Kidney capillary endothelial cell (primary cell): Measurements from ENCODE around the gene ZFHX2.
"Not testable (repeated sequence)": the region's sequence is repeated elsewhere in the genome, so short reads cannot be mapped to it uniquely, and the experiment has no call there.

Experiments used
- DNase-seq: peaks from one replicate; pipeline ENCODE4 v3.0.0-alpha.2; 2018; ENCODE audit warnings: low spot score

The ZFHX2 gene

DNA sequence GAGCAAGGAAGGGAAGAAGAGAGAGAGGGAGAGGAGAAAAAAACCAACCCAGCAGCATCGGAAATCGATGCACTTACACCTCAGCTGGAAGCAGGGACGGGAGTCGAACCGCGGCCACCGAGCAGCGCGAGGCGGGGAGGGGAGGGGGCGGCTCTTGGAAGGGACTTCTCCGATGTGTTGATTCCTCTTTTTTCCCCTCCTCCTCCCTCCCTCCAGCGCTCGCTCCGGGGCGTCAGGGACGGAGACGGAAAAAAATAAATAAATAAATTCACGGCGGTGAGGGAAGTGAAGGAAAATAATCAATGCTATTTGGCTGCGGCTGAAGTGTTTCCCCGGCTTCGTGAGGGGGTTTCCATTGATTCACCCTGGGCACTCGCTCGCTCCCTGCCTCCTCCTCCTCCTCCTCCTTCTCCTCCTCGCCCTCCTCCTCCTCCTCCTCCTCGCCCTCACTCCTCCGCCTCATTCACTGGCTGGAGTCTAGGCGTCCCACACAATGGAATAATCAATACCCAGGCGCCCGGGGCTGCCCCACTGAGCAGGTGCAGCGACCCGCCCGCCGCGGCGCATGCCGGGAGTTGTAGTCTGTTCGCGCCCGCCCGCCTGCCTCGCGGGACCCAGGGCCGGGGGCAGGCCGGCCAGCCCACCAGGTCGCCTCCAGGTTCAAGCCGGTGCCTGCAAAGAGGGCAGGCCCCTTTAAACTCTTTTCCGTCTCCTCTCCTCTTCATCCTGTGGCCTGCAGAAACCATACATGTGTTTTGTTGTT lies at the start of gene ZFHX2:
ZFHX2 (minus strand) TSS at position 500 of the 763 bp plus-strand sequence. CDS start 16,440 bp downstream, outside the sequence.
- no peak for DNase-seq

DNA sequence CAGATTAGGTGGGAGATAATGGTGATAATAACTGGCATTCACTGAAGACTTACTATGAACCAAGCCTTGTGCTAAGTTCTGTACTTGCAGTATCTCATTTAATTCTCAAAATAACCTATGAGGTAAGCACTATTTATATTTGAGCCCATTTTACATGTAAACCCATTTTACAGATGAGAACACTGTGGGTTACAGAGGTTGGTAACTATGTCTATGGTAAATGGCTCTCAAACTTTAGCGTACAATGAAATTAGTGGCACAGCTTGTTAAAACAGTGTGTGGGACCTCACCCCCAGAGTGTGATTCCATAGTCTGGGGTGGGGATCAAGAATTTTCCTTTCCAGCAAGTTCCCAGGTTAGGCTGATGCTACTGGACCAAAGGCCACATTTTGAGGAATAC lies 49.2 kb upstream of the ZFHX2 start:
- no peak for DNase-seq

DNA sequence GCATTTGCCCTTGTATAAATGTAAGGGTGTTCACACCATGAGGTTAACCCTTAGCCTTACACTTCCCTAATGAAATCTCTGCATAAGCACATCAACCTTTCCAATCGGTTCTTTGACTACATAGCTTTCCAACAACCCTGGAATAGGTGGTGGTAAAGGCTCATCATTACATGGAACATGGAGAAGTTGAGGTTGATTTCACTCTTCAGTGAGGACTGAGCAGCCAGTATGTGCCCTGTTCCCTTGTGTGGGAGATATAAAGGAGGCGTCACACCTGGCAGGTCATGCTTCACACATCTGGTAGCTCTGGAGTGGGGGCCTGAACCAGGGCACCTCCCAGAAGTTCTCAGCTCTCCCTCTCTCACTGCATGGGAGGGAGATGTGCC lies 48.8 kb upstream of the ZFHX2 start:
- DNase-seq = no peak

DNA sequence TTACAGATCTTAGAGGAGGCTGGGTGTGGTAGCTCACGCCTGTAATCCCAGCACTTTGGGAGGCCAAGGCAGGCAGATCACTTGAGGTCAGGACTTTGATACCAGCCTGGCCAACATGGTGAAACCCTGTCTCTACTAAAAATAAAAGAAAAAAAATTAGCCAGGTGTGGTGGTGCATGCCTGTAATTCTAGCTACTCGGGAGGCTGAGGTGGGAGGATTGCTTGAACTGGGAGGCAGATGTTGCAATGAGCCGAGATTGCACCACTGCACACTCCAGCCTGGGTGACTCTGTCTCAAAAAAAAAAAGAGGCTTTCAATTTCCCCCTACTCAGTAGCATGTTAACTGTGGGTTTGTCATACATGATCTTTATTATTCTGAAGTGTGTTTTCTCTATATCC lies 42.6 kb upstream of the ZFHX2 start:
- not testable (repeated sequence) for DNase-seq

DNA sequence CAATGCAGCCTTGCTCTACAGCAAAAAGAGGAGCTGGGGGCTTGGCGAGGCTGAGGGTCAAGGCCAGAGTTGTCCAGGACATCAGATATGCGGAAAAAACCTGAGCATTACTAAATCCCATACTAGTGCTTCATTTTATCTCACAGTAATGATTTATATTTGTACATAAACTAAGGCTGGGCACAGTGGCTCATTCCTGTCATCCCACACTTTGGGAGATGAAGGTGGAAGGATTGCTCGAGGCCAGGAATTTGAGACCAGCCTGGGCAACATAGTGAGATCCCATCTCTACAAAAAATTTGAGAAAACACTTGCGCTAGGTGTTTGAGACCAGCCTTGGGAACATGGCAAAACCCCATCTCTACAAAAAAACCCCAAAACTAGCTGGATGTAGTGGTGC lies 38.6 kb upstream of the ZFHX2 start:
- DNase-seq = no peak

DNA sequence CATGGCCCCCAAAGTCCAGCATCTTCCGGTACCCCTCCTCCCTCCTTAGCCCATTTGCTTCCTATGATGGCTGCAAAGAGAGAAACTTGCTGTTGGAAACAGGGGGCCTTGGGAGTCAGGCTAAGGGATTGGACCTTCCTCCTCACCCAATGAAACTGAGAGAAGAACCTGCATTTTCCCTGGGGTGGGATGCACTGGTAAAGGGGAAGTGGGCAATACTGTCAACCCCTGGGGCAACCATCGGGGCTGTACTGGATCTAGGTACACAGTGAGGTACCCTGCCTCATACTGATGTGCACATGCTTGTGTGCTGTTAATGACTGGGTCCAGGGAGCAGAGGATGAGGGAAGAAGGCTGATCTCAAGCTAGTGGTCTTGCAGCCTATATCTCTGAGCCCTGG lies 38.0 kb upstream of the ZFHX2 start:
- DNase-seq = no peak

DNA sequence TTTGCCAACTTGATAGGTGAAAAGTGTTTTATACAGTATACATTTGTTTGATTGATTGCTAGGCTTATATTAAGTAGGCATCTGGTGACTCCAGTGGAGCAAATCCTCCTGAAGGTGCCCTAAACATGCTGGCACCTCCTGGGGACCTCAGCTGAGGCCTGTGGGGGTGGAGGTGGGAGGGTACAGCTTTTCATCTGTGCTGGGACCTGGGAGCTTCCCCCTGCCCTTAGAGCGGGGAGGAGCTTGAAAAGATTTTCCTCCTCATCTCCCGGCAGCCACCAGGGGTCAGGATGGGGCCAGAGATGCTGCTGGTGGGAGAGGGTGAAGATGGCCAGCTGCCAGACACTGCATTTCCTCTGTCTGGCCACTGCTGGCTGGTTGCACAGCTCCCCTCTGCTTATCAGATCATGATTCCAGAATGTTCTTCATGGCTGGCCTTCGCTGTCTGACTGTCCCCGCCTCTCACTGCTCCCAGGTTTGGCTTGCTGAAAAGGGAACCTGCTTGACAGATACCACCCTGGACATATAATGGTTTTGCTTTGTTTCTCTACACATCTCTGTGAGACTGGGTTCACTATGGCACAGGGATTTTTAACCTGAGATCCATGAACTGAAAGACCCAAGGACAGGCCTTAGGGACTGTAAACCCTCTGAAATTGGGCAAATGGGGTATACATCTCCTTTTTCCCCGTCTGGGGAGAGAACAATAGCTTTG lies 37.5 kb upstream of the ZFHX2 start:
- peak; percentile 82 for DNase-seq

DNA sequence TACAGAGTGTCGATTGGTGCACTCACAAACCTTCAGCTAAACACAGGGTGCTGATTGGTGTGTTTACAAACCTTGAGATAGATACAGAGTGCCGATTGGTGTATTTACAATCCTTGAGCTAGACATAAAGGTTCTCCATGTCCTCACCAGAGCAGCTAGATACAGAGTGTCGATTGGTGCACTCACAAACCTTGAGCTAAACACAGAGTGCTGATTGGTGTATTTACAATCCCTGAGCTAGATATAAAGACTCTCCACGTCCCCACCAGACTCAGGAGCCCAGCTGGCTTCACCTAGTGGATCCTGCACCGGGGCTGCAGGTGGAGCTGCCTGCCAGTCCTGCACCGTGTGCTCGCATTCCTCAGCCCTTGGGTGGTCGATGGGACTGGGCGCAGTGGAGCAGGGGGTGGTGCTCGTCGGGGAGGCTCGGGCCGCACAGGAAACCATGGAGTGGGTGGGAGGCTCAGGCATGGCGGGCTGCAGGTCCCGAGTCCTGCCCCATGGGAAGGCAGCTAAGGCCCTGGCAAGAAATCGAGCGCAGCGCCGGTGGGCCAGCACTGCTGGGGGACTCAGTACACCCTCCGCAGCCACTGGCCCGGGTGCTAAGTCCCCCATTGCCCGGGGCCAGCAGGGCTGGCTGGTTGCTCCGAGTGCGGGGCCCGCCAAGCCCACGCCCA lies 33.1 kb upstream of the ZFHX2 start:
- not testable (repeated sequence) for DNase-seq

DNA sequence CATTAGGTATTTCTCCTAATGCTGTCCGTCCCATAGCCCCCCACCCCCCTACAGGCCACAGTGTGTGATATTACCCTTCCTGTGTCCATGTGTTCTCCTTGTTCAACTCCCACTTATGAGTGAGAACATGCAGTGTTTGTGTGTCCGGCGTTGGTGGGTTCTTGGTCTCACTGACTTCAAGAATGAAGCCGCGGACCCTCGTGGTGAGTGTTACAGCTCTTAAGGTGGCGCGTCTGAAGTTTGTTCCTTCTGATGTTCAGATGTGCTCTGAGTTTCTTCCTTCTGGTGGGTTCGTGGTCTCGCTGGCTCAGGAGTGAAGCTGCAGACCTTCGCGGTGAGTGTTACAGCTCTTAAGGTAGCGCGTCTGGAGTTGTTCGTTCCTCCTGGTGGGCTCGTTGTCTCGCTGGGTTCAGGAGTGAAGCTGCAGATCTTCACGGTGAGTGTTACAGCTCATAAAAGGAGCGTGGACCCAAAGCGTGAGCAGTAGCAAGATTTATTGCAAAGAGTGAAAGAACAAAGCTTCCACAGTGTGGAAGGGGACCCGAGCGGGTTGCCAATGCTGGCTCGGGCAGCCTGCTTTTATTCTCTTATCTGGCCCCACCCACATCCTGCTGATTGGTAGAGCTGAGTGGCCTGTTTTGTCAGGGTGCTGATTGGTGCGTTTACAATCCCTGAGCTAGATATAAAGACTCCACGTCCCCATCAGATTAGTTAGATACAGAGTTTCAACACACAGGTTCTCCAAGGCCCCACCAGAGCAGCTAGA lies 32.4 kb upstream of the ZFHX2 start:
- not testable (repeated sequence) for DNase-seq

DNA sequence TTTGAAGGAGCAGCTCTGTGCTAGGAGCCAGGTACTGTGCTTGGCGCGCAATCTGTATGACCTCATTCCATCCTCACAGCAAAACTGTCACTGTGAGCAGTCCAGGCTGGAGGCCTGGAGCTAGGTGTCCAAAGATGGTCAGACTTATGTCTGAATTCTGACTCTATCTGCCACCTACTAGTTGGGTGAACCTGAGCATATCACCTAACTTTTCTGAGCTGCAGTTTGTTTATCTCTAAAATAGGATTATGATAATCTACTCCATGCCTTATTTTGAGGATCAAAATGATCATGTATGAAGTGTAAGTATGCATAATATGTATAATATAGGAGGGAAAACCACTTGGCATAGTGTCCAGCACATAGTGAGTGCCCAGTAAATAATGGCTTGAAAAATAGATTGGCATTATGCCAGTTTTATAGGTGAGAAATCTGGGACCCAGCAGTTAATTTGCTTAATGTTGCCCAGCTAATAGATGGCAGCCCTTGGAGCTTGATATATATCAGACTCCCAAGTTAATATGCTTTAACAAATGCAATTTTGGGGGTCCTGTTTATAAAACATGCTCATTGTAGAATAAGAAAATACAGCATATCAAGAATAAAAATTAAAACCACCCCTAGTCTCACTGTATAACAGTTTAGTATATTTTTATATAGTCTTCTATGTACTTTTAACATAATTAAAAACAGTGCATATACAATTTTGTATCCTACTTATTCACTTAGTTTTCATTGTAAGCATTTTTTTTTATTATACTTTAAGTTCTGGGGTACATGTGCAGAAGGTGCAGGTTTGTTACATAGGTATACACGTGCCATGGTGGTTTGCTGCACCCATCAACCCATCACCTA lies 31.6 kb upstream of the ZFHX2 start:
- DNase-seq = no peak

DNA sequence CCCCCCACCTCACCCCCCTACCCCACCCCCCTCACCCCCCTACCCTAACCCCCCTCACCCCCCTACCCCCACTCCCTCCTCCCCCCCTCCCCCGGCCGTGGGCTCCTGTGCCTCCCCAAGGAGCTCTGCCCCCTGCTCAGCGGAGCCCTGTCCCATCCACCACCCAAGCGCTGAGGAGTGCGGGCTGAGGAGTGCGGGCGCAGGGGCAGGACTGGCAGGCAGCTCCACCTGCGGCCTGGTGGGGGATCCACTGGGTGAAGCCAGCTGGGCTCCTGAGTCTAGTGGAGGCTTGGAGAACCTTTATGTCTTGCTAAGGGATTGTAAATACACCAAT lies 29.4 kb upstream of the ZFHX2 start:
- DNase-seq = no peak

DNA sequence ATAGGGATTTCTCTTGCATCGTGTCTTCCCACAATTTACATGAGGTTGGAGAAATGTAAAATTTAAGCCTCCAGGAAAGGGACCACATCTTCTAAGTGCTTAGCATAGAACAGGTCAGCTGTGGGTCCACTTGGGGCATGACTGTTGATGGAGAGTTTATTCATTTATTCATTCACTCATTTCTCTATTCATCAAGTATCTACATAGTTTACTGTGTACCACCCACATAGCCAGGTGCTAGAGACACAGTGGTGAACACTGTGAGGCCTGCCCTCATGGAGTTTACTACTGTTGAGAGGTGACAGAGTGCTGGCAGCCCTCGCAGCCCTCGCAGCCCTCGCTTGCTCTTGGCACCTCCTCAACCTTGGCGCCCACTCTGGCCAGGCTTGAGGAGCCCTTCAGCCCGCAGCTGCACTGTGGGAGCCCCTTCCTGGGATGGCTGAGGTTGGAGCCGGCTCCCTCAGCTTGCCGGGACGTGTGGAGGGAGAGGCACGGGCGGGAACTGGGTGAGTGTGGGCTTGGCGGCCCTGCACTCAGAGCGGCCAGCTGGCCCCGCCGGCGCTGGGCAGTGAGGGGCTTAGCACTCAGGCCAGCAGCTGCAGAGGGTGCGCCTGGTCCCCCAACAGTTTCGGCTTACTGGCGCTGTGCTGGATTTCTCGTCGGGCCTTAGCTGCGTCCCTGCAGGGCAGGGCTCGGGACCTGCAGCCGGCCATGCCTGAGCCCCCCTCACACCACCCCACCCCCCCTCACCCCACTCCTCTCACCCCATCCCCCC lies 28.8 kb upstream of the ZFHX2 start:
- no peak for DNase-seq

DNA sequence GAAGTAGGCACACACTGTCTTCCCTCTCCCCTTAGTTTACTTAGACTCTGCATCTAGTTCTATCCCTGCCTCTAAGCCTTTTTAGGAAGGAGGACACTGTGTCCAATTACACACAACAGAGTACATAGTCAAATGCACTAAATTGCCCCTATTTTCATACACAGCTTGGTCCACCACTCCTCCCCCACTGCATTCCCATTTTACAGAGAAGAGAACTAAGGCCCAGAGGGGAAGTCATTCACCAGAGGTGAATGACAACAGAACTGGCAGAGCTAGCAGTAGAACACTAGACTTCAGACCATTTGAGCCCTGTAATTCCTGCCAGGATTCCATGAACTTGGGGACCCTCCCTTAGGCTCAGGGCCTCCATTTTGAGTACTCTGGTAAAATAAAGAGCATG lies 28.2 kb upstream of the ZFHX2 start:
- no peak for DNase-seq

DNA sequence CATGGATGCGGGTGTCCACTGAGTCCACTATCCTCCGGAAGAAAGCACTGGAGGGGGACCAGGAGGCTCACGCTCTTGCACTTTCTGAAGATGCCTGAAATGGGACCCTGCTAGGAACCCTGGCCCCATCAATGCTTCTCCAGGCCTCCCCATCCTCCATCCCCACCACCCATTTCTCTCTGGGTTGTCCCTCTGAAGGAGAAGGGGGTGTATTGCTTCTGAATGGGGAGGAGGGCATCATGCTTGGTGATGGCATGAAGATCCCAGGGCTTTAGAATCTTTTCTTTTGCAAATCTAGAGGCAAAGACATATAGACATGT lies 27.7 kb upstream of the ZFHX2 start:
- DNase-seq = no peak

DNA sequence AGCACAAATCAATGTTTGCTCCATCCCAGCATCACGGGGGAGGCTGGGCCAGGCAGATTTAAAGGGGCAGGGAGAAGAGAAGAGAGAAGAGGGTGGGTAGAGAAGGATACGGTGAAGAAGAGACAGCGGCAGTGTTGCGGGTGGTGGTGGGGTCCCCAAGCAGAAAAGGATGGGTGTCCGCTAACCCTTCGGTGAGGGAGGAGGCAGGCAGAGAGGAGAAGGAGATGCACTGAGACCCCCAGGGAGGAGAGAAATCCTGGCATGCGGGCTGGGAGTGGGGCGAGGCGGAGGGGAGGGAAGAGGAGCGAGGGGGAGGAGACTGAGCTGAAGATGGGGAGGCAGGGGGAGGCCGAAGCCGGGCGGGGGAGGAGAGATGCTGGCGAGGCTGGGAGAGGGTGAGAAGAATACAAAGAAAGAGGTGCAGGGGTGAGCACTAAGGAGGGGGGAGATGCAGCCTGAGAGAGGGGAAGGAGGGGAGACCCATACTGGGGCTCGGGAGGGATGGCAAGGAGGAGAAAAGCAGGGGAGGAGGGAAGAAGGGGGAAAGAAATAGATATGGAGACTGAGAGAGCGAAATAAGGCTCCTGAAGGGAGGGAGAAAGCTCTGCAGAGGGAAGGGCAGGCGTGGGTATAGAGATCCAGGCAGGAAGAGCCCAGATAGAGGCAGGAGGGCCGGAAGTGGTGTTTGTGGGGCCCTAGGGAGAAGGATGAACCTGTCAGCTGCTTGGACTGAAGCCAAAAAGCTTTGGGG lies 27.2 kb upstream of the ZFHX2 start, which contains the start of gene JPH4:
JPH4 (minus strand) TSS at position 231 of the 751 bp plus-strand sequence. CDS start 1,337 bp downstream, outside the sequence.
- DNase-seq = no peak

DNA sequence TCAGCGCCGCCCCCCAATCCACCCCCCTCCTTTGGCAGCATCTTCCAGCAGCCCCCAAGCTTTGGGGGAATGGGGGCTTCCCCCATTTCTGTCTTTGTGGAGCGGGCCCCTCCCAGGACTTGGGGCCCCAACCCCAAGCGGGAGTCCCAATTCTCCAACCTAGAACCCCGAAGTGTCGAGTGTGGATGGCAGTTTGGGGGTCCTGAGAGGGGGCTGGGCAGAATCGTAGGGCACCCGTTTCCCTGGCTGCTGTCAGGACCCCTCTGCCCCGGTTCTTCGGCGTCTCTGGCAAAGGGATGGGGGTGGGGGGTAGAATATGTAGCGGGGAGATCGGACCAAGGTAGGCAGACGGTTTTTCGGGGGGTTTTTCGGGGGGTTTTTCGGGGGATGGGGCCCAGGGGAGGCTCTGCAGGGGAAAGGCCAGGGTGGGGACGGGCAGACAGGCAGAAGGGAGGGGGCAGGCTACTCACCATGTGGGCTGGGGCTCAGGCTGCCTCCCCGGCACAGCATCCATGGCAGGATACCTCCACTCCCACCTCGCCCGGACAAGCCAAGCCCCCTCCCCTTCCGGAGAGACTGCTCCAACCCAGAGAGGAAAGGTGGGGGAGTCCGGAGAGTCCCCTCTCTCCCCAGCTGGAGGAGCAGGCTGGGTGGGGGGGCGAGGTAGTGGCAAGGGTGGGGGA lies 26.3 kb upstream of the ZFHX2 start:
- no peak for DNase-seq

DNA sequence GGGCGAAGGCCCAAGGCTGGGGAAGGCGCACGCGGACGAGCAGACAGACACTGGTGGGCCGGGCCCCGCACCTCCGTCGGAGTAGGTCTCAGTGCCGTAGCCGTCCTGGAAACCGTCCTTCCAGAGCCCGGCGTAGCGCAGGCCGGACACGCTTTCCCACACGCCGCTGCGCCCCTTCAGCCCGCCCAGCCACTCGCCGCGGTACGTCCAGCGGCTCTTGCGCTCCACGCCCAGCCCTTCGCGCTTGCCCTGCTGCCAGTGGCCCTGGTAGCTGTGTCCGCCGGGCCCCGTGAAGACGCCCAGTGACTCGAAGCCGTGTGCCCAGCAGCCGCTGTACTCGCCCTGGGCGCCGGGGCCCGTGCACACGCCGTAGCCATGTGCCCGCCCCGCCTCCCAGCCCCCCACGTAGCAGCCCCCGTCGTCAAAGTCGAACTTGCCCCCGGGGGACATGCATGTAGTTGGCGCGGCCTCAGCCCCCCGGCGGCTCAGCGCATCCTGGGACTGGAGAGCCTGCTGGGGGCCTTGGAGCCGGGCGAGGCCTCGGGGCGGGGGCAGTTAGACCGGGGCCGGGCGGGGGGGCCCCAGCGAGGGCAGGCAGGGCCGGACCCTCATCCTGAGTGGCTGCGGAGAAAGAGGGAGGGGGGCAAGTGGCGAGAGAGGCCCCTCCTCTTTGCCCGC lies 25.6 kb upstream of the ZFHX2 start:
- DNase-seq = no peak

DNA sequence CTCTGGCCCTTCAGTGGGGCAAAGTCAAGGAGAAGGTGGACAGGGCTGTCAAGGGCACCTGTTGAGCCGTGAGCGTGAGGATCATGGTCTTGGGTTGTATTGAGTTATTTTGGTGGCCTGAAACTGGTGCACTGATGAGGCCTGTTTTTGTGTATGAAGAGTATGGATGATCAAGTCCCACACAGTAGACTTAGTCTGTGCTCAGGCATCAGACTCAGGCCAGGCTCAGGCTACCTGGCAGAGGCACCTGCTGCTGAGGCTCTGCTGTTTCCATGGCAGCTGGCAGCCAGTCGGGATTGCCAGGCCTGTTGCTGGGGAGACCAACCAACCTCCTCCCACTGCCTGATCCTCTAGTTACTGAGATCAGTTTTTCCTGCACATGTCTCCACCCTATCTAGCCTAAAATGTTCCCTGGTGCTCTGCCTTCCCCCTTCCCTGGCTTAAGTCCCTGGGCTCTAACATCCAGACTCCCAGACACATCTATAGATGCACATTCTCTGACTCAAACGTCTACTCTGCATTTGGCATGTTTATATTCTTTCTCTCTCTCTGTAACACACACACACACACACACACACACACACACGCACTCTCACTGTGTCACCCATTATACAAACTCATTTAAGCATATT lies 21.9 kb upstream of the ZFHX2 start:
- no peak for DNase-seq
